Measurements from ENCODE around the gene TEKT2. TPM values are rescaled to one million over a fixed set of nuclear protein-coding genes. Genes with fewer than 3 reads are reported as not detected.

The TEKT2 gene
- total RNA-seq, 4 donors from 2014 or later, result 0.38 TPM; not detected in 3

GRCh38 chr1:36101546-36101945, 17.7 kb downstream of the TEKT2 start:
- intact Hi-C loops (cut with DNase I; ENCODE audit: low total_unique reads), result loop anchor here (5.0 kb wide), 1 partner anchor 186 kb away; no protein-coding TSS in a partner anchor
- WGBS, 2 donors, result 95 to 99% methylated on average over 5 of the region's 5 CpGs

GRCh38 chr1:36106269-36106668, 22.4 kb downstream of the TEKT2 start:
- H3K4me3 ChIP-seq (ENCODE audit: low read depth, poor library complexity, severe bottlenecking), result no peak overlapping the region
- no peak for DNase-seq (ENCODE audit: low spot score in 2 of 2)
- 46 to 52% methylated on average over 5 of the region's 5 CpGs for WGBS, 2 donors
- no peak for TF ChIP-seq CTCF (IDR thresholded peaks at IDR 0.05)
- no peak for TF ChIP-seq POLR2A (IDR thresholded peaks at IDR 0.05)
- intact Hi-C loops (cut with DNase I; ENCODE audit: low total_unique reads), result no loop called here

More at GRCh38 chr1:36101546-36101945, 17.7 kb downstream of the TEKT2 start:
- no peak overlapping the region for H3K4me3 ChIP-seq (ENCODE audit: low read depth, poor library complexity, severe bottlenecking)
- TF ChIP-seq CTCF (IDR thresholded peaks at IDR 0.05), result no peak
- no peak for TF ChIP-seq POLR2A (IDR thresholded peaks at IDR 0.05)
- no peak for DNase-seq (ENCODE audit: low spot score in 2 of 2)

- no peak for DNase-seq (ENCODE audit: low spot score in 2 of 2)
- TF ChIP-seq POLR2A (IDR thresholded peaks at IDR 0.05), result no peak
- TF ChIP-seq CTCF (IDR thresholded peaks at IDR 0.05), result no peak
- WGBS, 2 donors, result 78 to 85% methylated on average over 6 to 9 of the region's 9 CpGs
- no peak overlapping the region for H3K4me3 ChIP-seq (ENCODE audit: low read depth, poor library complexity, severe bottlenecking)
- intact Hi-C loops (cut with DNase I; ENCODE audit: low total_unique reads), result no loop called here
Observed at GRCh38 chr1:36107394-36107793, 23.5 kb downstream of the TEKT2 start.

GRCh38 chr1:36108314-36108713, 24.4 kb downstream of the TEKT2 start:
- TF ChIP-seq CTCF (IDR thresholded peaks at IDR 0.05) (no peak), POLR2A (IDR thresholded peaks at IDR 0.05) (no peak)
- WGBS, 2 donors, result 73 to 82% methylated on average over 14 of the region's 14 CpGs
- no peak overlapping the region for H3K4me3 ChIP-seq (ENCODE audit: low read depth, poor library complexity, severe bottlenecking)
- DNase-seq (ENCODE audit: low spot score in 2 of 2), result no peak
- intact Hi-C loops (cut with DNase I; ENCODE audit: low total_unique reads), result no loop called here

GRCh38 chr1:36109041-36109679, 25.3 kb downstream of the TEKT2 start:
- TF ChIP-seq CTCF (IDR thresholded peaks at IDR 0.05), result no peak
- no peak for TF ChIP-seq POLR2A (IDR thresholded peaks at IDR 0.05)
- intact Hi-C loops (cut with DNase I; ENCODE audit: low total_unique reads), result no loop called here
- H3K4me3 ChIP-seq (ENCODE audit: low read depth, poor library complexity, severe bottlenecking), result no peak overlapping the region
- 64 to 76% methylated on average over 11 of the region's 11 CpGs for WGBS, 2 donors
- DNase-seq (ENCODE audit: low spot score in 2 of 2), result no peak

- intact Hi-C loops (cut with DNase I; ENCODE audit: low total_unique reads), result no loop called here
- TF ChIP-seq CTCF (IDR thresholded peaks at IDR 0.05) (no peak), POLR2A (IDR thresholded peaks at IDR 0.05) (no peak)
- WGBS, 2 donors, result 52 to 61% methylated on average over 4 of the region's 4 CpGs
- no peak overlapping the region for H3K4me3 ChIP-seq (ENCODE audit: low read depth, poor library complexity, severe bottlenecking)
- no peak for DNase-seq (ENCODE audit: low spot score in 2 of 2)
Observed at GRCh38 chr1:36111151-36111550, 27.3 kb downstream of the TEKT2 start.

Measured in lower leg skin (tissue), 4 donors.